Upper lobe of left lung (tissue), 4 donors: ENCODE results near the gene NR4A3.

Source experiments
- EP300 ChIP-seq, 4 donors: sonication (generic); formaldehyde crosslinking; IDR thresholded peaks; one replicate each; pipeline ENCODE4 v1.5.1; 2017; ENCODE audit warnings: antibody characterized with exemption in 4 of 4, control low read depth in 2 of 4
- POLR2A ChIP-seq, 4 donors: fragments of 450-650 bp; IDR thresholded peaks; one replicate each; pipeline ENCODE4 v1.5.1; 2016 to 2017; ENCODE audit warnings: antibody characterized with exemption in 4 of 4, mild to moderate bottlenecking in 2 of 4
- TF ChIP-seq, protein P1 (sequence below), 6 experiments: fragments of 450-650 bp in 4 of 6; fragments of 200-600 bp in 2 of 6; sonication (generic) in 2 of 6; IDR thresholded peaks; one replicate each; pipeline ENCODE4 v1.5.1; 2016 to 2019; ENCODE audit warnings: antibody characterized with exemption in 6 of 6

DNA sequence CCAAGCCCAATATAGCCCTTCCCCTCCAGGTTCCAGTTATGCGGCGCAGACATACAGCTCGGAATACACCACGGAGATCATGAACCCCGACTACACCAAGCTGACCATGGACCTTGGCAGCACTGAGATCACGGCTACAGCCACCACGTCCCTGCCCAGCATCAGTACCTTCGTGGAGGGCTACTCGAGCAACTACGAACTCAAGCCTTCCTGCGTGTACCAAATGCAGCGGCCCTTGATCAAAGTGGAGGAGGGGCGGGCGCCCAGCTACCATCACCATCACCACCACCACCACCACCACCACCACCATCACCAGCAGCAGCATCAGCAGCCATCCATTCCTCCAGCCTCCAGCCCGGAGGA, 6.3 kb downstream of the NR4A3 start:
- TF ChIP-seq, protein P1, sequence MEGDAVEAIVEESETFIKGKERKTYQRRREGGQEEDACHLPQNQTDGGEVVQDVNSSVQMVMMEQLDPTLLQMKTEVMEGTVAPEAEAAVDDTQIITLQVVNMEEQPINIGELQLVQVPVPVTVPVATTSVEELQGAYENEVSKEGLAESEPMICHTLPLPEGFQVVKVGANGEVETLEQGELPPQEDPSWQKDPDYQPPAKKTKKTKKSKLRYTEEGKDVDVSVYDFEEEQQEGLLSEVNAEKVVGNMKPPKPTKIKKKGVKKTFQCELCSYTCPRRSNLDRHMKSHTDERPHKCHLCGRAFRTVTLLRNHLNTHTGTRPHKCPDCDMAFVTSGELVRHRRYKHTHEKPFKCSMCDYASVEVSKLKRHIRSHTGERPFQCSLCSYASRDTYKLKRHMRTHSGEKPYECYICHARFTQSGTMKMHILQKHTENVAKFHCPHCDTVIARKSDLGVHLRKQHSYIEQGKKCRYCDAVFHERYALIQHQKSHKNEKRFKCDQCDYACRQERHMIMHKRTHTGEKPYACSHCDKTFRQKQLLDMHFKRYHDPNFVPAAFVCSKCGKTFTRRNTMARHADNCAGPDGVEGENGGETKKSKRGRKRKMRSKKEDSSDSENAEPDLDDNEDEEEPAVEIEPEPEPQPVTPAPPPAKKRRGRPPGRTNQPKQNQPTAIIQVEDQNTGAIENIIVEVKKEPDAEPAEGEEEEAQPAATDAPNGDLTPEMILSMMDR (IDR thresholded peaks at IDR 0.05): no peak
- TF ChIP-seq POLR2A (IDR thresholded peaks at IDR 0.05) (no peak), EP300 (IDR thresholded peaks at IDR 0.05) (no peak)
